Subcutaneous adipose tissue (tissue), 4 donors: ENCODE results near the gene ASIC2. TPM values are rescaled to one million over a fixed set of nuclear protein-coding genes. Genes with fewer than 3 reads are reported as not detected.

ENCODE experiments used
- total RNA-seq, 4 donors: library from RNA; depleted of rRNA; stranded (reverse); fragments of >200 nt; gene quantifications; one replicate each; pipeline ENCODE4 v1.1.0, GENCODE V29; 2016
- TF ChIP-seq, protein P1 (sequence below): fragments of 450-650 bp; IDR thresholded peaks from one replicate; pipeline ENCODE4 v1.5.1; 2016; ENCODE audit warnings: low read depth, mild to moderate bottlenecking, control low read depth, antibody characterized with exemption, moderate library complexity

Gene ASIC2
- total RNA-seq, 4 donors from 2014 or later = not detected

DNA sequence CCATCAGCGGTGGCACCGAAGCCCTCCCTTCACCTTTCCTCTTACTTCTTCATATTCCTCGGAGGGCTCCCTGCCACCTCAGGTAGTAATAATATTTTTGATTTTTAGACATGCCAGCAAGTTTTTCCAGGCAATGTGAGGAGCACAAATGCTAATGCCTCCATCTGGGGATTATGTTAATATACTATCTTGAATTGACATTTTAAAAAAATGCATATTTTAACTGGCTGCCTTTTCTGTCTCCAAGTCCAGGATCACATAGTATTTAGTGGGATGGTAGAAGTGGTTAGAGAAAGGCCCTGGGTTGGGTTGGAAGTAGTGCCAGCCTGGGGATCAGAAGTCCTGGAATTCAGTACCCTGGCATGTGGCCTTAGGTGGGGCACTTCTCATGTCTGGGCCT is 154.5 kb downstream of the ASIC2 start:
- TF ChIP-seq, protein P1, sequence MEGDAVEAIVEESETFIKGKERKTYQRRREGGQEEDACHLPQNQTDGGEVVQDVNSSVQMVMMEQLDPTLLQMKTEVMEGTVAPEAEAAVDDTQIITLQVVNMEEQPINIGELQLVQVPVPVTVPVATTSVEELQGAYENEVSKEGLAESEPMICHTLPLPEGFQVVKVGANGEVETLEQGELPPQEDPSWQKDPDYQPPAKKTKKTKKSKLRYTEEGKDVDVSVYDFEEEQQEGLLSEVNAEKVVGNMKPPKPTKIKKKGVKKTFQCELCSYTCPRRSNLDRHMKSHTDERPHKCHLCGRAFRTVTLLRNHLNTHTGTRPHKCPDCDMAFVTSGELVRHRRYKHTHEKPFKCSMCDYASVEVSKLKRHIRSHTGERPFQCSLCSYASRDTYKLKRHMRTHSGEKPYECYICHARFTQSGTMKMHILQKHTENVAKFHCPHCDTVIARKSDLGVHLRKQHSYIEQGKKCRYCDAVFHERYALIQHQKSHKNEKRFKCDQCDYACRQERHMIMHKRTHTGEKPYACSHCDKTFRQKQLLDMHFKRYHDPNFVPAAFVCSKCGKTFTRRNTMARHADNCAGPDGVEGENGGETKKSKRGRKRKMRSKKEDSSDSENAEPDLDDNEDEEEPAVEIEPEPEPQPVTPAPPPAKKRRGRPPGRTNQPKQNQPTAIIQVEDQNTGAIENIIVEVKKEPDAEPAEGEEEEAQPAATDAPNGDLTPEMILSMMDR = no peak

GRCh38 chr17:33137426-33137825 is 155.7 kb downstream of the ASIC2 start:
- TF ChIP-seq, protein P1 = no peak

- TF ChIP-seq, protein P1 = no peak
Observed at GRCh38 chr17:33135691-33136090, 157.4 kb downstream of the ASIC2 start.

GRCh38 chr17:33131620-33132019 is 161.5 kb downstream of the ASIC2 start:
- TF ChIP-seq, protein P1 = no peak

GRCh38 chr17:33127706-33128105 is 165.4 kb downstream of the ASIC2 start:
- TF ChIP-seq, protein P1 = no peak

GRCh38 chr17:33126086-33126485 is 167.0 kb downstream of the ASIC2 start:
- TF ChIP-seq, protein P1 = no peak

- TF ChIP-seq, protein P1 = no peak
Observed at GRCh38 chr17:33125552-33125950, 167.5 kb downstream of the ASIC2 start.
